ENCODE measurements around the gene CDNF.

DNA sequence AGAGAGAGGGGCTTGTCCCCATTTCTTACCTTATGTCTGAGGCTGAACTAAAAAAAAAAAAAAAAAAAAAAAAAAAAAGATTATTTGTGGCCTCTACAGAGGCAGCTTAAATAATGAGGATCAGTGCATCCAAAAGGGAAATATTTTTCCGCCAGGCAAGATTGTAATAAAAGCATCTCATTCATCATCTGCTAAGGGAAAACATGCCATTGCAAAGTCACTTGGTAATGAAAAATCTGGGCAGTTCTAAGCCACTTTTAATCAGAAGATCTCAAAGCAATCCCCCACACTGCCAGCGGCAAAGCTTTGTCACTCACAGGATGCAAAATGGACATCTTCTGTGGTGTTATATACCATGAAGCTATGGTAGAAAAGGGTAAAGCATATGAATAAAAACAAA, 66.9 kb downstream of the CDNF start:
- TF ChIP-seq POLR2AphosphoS5 (IDR thresholded peaks at IDR 0.05; ENCODE audit: low read depth, low read length) (no peak), TAF1 (IDR thresholded peaks at IDR 0.05; ENCODE audit: borderline replicate concordance, insufficient read depth, low read length) (no peak)

Measured in PFSK-1 (cell line).